Effector CD4-positive, alpha-beta T cell (primary cell): ENCODE data around the gene LRP5.
"Not testable (repeated sequence)": the region's sequence is repeated elsewhere in the genome, so short reads cannot be mapped to it uniquely, and the experiment has no call there.

Source experiments
- DNase-seq: peaks from one replicate; pipeline ENCODE4 v3.0.0-alpha.2; 2020

LRP5 gene

DNA sequence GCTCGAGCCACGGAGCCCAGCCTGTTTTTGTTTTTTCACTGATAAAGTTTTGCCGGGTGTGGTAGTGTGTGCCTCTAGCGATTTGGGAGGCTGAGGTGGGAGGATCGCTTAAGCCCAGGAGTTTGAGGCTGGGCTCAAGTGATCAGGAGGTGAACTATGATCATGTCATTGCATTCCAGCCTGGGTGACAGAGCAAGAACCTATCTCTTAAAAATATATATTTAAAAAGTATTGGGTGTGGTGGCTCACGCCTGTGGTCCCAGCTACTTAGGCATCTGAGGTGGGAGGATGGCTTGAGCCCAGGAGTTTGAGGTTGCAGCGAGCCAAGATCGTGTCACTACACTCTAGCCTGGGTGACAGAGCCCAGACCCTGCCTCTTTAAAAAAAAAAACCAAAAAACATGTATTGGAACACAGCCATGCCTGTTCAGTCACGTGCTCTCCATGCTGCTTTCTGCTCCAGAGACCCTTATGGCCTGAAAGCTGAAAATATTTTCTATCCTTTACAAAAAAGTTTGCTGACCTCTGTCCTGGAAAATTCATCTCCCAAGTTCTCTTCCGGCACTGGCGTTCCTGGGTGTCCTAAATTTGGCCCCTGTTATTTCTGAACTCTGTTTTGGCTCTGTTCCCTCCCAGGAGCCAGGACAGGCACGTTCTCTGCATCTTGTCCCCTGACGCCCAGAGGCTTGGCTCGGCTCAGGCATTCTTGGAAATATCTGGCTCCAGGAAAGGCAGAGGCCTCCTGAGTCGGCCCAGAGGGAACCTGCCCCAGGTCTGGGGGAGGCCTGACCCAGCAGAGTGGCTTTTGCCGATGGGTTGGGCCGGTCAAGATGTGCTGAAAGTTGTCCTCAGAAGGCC, 86.8 kb downstream of the LRP5 start:
- no peak for DNase-seq

GRCh38 chr11:68399916-68400315, 87.5 kb downstream of the LRP5 start:
- no peak for DNase-seq

DNA sequence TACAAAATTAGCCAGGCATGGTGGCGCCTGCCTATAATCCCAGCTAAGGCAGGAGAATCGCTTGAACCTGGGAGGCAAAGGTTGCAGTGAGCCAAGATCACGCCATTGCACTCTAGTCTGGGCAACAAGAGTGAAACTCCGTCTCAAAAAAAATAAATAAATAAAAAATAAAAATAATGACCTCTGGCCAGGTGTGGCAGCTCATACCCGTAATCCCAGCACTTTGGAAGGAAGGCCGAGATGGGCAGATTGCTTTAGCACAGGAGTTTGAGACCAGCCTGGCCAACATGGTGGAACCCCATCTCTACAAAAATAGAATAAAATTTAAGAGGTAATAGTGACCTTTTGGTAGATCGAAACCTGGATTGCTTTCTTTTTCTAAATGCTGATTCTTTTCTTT, 88.2 kb downstream of the LRP5 start:
- DNase-seq = not testable (repeated sequence)

- no peak for DNase-seq
Observed at GRCh38 chr11:68401856-68402255, 89.5 kb downstream of the LRP5 start.

- DNase-seq = no peak
Observed at GRCh38 chr11:68402355-68403031, 90.1 kb downstream of the LRP5 start.

GRCh38 chr11:68403424-68403823, 91.0 kb downstream of the LRP5 start:
- DNase-seq = no peak

GRCh38 chr11:68403831-68404230, 91.4 kb downstream of the LRP5 start:
- DNase-seq = no peak

GRCh38 chr11:68406324-68407313, 94.2 kb downstream of the LRP5 start:
- DNase-seq = no peak

- DNase-seq = no peak
Observed at GRCh38 chr11:68408512-68408911, 96.1 kb downstream of the LRP5 start.

DNA sequence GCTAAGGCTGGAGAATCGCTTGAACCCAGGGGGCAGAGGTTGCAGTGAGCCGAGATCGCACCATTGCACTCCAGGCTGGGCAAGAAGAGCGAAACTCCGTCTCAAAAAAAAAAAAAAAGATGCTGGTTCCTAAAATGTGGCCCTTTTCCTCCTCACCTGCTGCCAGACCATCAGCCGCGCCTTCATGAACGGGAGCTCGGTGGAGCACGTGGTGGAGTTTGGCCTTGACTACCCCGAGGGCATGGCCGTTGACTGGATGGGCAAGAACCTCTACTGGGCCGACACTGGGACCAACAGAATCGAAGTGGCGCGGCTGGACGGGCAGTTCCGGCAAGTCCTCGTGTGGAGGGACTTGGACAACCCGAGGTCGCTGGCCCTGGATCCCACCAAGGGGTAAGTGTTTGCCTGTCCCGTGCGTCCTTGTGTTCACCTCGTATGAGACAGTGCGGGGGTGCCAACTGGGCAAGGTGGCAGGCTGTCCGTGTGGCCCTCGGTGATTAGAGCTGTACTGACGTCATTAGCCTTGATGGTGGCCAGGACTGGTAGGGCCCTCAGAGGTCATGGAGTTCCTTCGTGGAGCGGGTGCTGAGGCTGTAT, 97.5 kb downstream of the LRP5 start:
- no peak for DNase-seq

GRCh38 chr11:68411501-68411991, 99.2 kb downstream of the LRP5 start:
- no peak for DNase-seq

GRCh38 chr11:68412593-68413475, 100.4 kb downstream of the LRP5 start:
- no peak for DNase-seq

GRCh38 chr11:68413591-68413999, 101.2 kb downstream of the LRP5 start:
- DNase-seq = no peak

GRCh38 chr11:68414496-68415221, 102.3 kb downstream of the LRP5 start:
- DNase-seq = no peak

DNA sequence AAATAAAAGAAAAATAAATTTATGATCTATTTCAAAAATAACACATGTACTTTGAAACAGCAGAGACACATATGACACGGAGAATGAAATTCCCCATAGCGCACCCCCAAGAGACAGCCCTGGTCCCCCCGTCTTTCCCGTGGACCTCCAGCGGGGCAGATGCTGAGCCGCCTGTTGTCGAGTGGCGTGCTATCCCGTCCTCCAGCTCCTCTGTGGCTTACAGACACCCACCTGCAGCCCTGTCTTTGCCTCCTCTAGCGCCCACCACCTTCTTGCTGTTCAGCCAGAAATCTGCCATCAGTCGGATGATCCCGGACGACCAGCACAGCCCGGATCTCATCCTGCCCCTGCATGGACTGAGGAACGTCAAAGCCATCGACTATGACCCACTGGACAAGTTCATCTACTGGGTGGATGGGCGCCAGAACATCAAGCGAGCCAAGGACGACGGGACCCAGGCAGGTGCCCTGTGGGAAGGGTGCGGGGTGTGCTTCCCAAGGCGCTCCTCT, 103.7 kb downstream of the LRP5 start:
- DNase-seq = no peak

- DNase-seq = no peak
Observed at GRCh38 chr11:68418648-68419047, 106.3 kb downstream of the LRP5 start.

- no peak for DNase-seq
Observed at GRCh38 chr11:68420171-68420570, 107.8 kb downstream of the LRP5 start.

GRCh38 chr11:68423481-68423880, 111.1 kb downstream of the LRP5 start:
- DNase-seq = no peak

- no peak for DNase-seq
Observed at GRCh38 chr11:68424101-68424632, 111.8 kb downstream of the LRP5 start.
